ENCODE data around the gene EDA.

Gene EDA

DNA sequence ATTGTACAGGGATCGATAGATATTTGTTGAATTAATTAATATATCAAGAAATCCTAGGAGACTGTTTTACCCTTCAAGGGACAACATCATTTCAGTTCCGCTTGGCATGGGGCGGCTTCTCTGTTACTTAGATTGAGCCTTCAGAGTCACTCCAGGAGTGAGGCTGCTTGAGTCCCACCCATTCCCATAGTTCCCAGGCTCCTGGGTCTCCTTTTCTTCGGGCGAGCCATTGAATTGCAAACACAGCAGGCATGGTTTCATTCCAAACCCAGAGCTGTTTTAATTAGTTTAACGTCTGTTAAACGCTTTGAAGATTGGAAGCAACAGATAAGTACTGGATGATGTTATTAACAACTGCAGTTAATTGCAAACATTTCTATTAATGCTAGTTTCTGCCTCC lies 571 bp upstream of the EDA start:
- Histone ChIP-seq H3K36me3 (ENCODE audit: insufficient read depth, low read length) (no peaks in the 10 kb centered on the region), H3F3A (ENCODE audit: low read depth) (no peaks in the 10 kb centered on the region), H3K4me2 (ENCODE audit: low read depth, low read length, poor library complexity, severe bottlenecking) (no peak overlapping the region), H3K9me2 (replicated peaks; ENCODE audit: low read depth, low read length) (no peaks in the 10 kb centered on the region), H2AFZ (ENCODE audit: low read length) (no peak overlapping the region), H3K79me2 (ENCODE audit: insufficient read depth, low read length) (no peaks in the 10 kb centered on the region), H4K20me1 (ENCODE audit: insufficient read depth, low read length, poor library complexity, severe bottlenecking) (no peaks in the 10 kb centered on the region), H3K27me3 (ENCODE audit: insufficient read depth, low read length, poor library complexity, severe bottlenecking) (no peaks in the 10 kb centered on the region), H3K4me1 (ENCODE audit: insufficient read depth, low read length, poor library complexity, severe bottlenecking) (no peaks in the 10 kb centered on the region), H3K9ac (ENCODE audit: low read depth, low read length, poor library complexity, severe bottlenecking) (no peak overlapping the region), H3K4me3 (ENCODE audit: low read length, poor library complexity, severe bottlenecking) (no peak overlapping the region), H3K9me3 (ENCODE audit: insufficient read depth, low read depth, low read length) (no peaks in the 10 kb centered on the region)
- TF ChIP-seq, protein P1, sequence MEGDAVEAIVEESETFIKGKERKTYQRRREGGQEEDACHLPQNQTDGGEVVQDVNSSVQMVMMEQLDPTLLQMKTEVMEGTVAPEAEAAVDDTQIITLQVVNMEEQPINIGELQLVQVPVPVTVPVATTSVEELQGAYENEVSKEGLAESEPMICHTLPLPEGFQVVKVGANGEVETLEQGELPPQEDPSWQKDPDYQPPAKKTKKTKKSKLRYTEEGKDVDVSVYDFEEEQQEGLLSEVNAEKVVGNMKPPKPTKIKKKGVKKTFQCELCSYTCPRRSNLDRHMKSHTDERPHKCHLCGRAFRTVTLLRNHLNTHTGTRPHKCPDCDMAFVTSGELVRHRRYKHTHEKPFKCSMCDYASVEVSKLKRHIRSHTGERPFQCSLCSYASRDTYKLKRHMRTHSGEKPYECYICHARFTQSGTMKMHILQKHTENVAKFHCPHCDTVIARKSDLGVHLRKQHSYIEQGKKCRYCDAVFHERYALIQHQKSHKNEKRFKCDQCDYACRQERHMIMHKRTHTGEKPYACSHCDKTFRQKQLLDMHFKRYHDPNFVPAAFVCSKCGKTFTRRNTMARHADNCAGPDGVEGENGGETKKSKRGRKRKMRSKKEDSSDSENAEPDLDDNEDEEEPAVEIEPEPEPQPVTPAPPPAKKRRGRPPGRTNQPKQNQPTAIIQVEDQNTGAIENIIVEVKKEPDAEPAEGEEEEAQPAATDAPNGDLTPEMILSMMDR (conservative IDR thresholded peaks at IDR 0.05; ENCODE audit: low read length): no peak
- TF ChIP-seq EZH2phosphoT487 (IDR thresholded peaks at IDR 0.05; ENCODE audit: borderline replicate concordance): no peak

DNA sequence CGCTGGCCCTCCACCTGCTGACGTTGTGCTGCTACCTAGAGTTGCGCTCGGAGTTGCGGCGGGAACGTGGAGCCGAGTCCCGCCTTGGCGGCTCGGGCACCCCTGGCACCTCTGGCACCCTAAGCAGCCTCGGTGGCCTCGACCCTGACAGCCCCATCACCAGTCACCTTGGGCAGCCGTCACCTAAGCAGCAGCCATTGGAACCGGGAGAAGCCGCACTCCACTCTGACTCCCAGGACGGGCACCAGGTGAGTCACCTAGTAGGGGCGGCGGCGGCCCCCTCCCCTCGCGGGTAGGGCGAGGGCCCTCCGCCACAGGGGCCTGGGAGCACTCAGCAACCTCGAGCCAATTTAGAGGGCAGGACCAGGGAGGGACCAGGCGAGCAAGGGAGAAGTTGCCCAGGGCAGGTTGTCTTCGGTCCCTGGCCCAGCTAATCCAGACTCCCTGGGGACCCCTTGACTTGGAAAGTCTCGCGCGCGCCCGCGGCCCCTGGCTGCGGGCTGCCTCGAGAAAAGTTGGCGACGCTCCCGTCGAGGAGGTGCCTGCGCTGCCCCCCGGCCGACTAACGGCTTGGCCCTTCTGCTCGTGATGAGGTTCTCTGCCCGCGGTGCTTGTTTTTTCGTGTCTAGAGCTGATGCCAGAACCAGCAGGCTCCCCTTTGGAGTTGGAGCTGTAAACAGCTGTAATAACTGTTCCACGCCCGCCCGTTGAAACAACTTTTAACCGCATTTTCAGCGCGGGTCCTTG lies 717 bp downstream of the EDA start:
- Histone ChIP-seq H3K9me2 (replicated peaks; ENCODE audit: low read depth, low read length) (no peaks in the 10 kb centered on the region), H3K9me3 (ENCODE audit: insufficient read depth, low read depth, low read length) (no peaks in the 10 kb centered on the region), H4K20me1 (ENCODE audit: insufficient read depth, low read length, poor library complexity, severe bottlenecking) (no peaks in the 10 kb centered on the region), H3K36me3 (ENCODE audit: insufficient read depth, low read length) (no peaks in the 10 kb centered on the region), H3K4me1 (ENCODE audit: insufficient read depth, low read length, poor library complexity, severe bottlenecking) (no peaks in the 10 kb centered on the region), H3F3A (ENCODE audit: low read depth) (no peaks in the 10 kb centered on the region), H3K27me3 (ENCODE audit: insufficient read depth, low read length, poor library complexity, severe bottlenecking) (no peaks in the 10 kb centered on the region), H2AFZ (ENCODE audit: low read length) (no peak overlapping the region), H3K79me2 (ENCODE audit: insufficient read depth, low read length) (no peaks in the 10 kb centered on the region), H3K4me2 (ENCODE audit: low read depth, low read length, poor library complexity, severe bottlenecking) (no peak overlapping the region), H3K4me3 (ENCODE audit: low read length, poor library complexity, severe bottlenecking) (no peak overlapping the region), H3K9ac (ENCODE audit: low read depth, low read length, poor library complexity, severe bottlenecking) (no peak overlapping the region)
- TF ChIP-seq, protein P1 (conservative IDR thresholded peaks at IDR 0.05; ENCODE audit: low read length): no peak
- no peak for TF ChIP-seq EZH2phosphoT487 (IDR thresholded peaks at IDR 0.05; ENCODE audit: borderline replicate concordance)

DNA sequence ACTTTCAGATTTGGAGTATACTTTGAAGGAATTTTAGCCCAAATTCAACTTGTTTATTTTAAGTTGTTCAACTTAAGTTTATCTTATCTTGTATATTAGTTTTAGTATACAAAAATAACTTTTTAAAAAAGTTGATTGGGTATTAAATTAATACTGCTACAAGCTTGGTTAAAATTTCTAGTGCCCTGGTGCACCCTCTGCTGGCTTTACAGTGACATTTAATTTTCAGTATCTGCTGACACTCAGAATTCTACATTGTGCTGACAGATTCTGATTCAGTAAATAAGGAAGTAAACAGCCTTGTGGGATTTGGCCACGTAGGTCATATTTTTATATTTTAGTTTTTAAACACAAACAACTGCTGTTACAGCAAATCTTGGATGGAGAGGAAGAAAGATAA lies 2.9 kb downstream of the EDA start:
- no peaks in the 10 kb centered on the region for H3K27me3 ChIP-seq (ENCODE audit: insufficient read depth, low read length, poor library complexity, severe bottlenecking)
- no peak overlapping the region for H3K4me2 ChIP-seq (ENCODE audit: low read depth, low read length, poor library complexity, severe bottlenecking)
- H3F3A ChIP-seq (ENCODE audit: low read depth): no peaks in the 10 kb centered on the region
- no peaks in the 10 kb centered on the region for H3K79me2 ChIP-seq (ENCODE audit: insufficient read depth, low read length)
- H3K9ac ChIP-seq (ENCODE audit: low read depth, low read length, poor library complexity, severe bottlenecking): no peak overlapping the region
- H3K9me3 ChIP-seq (ENCODE audit: insufficient read depth, low read depth, low read length): no peaks in the 10 kb centered on the region
- H3K36me3 ChIP-seq (ENCODE audit: insufficient read depth, low read length): no peaks in the 10 kb centered on the region
- H2AFZ ChIP-seq (ENCODE audit: low read length): no peak overlapping the region
- no peak overlapping the region for H3K4me3 ChIP-seq (ENCODE audit: low read length, poor library complexity, severe bottlenecking)
- no peaks in the 10 kb centered on the region for H3K9me2 ChIP-seq (replicated peaks; ENCODE audit: low read depth, low read length)
- H3K4me1 ChIP-seq (ENCODE audit: insufficient read depth, low read length, poor library complexity, severe bottlenecking): no peaks in the 10 kb centered on the region
- TF ChIP-seq, protein P1 (conservative IDR thresholded peaks at IDR 0.05; ENCODE audit: low read length): peak; percentile 46; the same call in 1 of the 2 replicates
- no peak for TF ChIP-seq EZH2phosphoT487 (IDR thresholded peaks at IDR 0.05; ENCODE audit: borderline replicate concordance)
- H4K20me1 ChIP-seq (ENCODE audit: insufficient read depth, low read length, poor library complexity, severe bottlenecking): no peaks in the 10 kb centered on the region

All from Loucy (cell line).